DOHH2 (cell line): ENCODE measurements around the gene BASP1.

Experiments used
- EZH2phosphoT487 ChIP-seq: fragments of 200-600 bp; sonication (generic); IDR thresholded peaks from 2 replicates; pipeline ENCODE4 v1.6.1; 2017; ENCODE audit warnings: borderline replicate concordance, mild to moderate bottlenecking, antibody characterized with exemption, low read length, moderate library complexity, mixed read lengths
- TF ChIP-seq, protein P1 (sequence below): fragments of 200-600 bp; sonication (generic); IDR thresholded peaks from one replicate; pipeline ENCODE4 v1.5.1; 2014; ENCODE audit warnings: antibody characterized with exemption, mild to moderate bottlenecking, low read depth, low read length; ENCODE audit not compliant: poor library complexity, severe bottlenecking

DNA sequence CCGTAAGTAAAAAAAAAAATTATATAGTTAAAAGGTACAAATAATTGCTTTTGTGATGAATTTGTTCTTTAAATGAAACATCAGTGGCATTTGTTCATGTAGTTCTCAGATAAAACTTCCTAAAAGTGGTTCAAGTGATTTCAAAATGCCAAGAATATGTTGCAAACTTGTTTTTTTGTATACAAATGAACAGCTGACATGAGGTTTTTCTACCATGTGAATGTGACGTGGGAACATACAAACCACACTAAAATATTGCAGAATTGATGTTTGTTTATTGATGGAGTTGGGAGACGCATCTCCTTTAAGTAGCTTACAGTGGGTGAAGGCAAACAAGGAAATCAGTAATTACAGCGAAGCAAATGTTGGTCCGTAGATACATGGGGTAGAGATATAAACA, 16.9 kb downstream of the BASP1 start:
- TF ChIP-seq, protein P1, sequence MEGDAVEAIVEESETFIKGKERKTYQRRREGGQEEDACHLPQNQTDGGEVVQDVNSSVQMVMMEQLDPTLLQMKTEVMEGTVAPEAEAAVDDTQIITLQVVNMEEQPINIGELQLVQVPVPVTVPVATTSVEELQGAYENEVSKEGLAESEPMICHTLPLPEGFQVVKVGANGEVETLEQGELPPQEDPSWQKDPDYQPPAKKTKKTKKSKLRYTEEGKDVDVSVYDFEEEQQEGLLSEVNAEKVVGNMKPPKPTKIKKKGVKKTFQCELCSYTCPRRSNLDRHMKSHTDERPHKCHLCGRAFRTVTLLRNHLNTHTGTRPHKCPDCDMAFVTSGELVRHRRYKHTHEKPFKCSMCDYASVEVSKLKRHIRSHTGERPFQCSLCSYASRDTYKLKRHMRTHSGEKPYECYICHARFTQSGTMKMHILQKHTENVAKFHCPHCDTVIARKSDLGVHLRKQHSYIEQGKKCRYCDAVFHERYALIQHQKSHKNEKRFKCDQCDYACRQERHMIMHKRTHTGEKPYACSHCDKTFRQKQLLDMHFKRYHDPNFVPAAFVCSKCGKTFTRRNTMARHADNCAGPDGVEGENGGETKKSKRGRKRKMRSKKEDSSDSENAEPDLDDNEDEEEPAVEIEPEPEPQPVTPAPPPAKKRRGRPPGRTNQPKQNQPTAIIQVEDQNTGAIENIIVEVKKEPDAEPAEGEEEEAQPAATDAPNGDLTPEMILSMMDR = no peak
- TF ChIP-seq EZH2phosphoT487 = no peak
